Measurements from ENCODE around the gene IL31RA.
"Not testable (repeated sequence)": the region's sequence is repeated elsewhere in the genome, so short reads cannot be mapped to it uniquely, and the experiment has no call there.

The IL31RA gene
- 0 to 6.1 (median 0.14) reads per million in 17 experiments for total RNA-seq

GRCh38 chr5:55850839-55851674, at the start of gene IL31RA:
TSS of gene IL31RA (plus strand) at chr5:55851357. CDS start at chr5:55851571, 214 bp downstream.
- peak in 2 of 4 experiments; percentile 48 to 49 for DNase-seq

GRCh38 chr5:55808814-55809213, 42.3 kb upstream of the IL31RA start:
- DNase-seq: not testable (repeated sequence)

- not testable (repeated sequence) for DNase-seq
These were observed 35.2 kb upstream of the IL31RA start for GRCh38 chr5:55815939-55816338.

DNA sequence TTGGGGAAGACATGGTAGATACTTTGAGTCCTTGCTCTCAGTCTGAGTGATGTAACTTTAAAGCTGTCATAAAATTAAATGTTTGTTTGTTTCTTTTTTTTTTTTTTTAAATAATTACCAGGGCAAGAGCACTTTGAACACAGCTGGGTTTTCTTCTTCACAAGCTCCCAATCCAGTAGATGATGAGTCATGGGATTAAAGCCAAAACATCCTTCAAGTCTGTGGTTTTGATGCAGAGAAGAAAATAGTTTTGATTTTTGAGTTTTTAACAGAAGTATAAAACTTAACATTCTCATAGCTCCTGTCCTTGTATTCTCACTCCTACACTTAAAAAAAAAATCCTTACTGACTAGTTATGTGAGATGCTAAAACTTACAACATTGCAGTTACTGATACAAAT, 34.8 kb upstream of the IL31RA start:
- no peak for DNase-seq

- DNase-seq: no peak
These were observed 34.1 kb upstream of the IL31RA start for GRCh38 chr5:55817030-55817429.

GRCh38 chr5:55820488-55820887, 30.7 kb upstream of the IL31RA start:
- no peak for DNase-seq

DNA sequence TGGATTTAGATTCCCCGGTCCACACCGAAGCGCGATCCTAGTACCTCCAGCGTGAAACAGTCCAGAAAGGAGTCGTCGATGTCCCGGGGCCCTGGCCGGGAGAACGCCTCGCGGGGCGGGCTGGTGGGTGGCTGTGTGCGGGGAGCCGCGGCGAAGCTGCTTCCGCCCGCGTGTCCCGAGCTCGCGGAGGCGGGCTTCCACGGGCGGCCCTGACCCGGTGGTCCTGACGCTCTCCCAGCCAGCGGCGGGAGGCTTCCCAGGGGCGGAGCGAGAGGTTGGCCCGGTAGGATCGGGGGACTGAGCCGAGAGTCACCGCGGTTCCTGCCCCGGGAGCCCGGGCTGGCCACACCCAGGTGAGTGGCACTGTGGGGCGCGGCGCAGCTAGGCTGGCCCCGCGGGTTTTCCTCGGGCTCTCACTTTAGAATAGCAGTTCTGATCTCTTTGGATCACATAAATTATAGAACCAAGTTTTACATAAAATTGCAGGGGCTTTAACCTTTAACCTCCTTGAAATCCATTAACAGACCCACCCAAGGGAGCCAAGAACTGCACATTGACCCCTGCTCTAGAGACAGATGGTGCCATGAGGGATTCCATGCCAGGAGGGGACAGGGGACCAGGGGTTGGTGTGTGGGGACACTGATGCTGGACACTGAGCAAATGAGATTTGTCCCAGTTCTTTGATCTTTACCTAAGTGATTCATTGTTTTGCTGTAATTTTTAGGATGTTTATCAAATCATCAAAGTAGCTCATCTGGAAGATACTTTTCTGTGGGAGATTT, 29.2 kb upstream of the IL31RA start:
- peak in 3 of 4 experiments; percentile 2 to 35 (median 26) for DNase-seq

DNA sequence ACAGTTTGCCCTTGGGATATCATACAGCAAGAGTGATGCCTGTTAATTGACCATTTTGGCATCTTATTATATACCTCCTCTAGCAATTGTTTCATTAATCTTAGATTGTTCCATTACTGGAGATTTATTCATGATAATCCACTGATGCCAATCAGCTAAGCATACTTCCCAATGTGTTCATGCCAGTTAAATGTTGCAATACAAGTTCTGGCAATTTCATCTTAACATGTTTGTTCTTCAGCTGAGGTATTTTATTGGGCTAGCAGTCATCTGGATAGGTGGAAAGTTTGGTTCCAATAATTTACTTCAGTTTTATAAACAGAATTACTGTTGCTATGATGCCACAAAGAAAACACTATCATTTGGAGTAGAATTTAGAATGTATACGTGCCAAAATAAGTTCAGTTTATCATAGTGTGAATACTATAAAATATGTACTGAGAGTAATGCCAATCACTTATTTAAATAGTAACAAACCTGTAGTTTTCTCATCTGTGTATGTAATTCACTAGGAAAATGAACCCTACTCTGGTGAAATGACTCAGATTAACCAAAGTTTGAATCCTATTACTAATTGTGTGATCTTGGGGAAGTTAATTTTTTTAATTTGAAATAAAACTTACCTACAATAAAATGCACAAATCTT, 27.9 kb upstream of the IL31RA start:
- DNase-seq: no peak

DNA sequence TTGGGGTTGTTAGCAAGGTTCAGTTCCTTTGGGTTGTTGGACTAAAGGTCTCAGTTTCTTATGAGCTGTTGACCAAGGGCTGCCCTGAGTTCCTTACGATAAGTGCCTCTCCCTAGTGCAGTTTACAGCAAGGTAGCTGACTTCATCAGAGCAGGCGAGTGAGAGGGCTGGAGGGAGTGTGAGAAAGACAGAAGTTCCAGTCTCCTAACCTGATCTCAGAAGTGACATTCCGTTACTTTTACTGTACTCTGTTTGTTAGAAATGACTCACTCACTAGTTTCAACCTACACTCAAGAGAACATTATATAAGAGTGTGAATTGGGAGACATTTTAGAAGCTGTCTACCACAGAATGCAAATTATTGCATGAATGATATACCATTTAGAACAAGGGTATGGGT, 21.2 kb upstream of the IL31RA start:
- DNase-seq: no peak

- DNase-seq: no peak
These were observed 18.7 kb upstream of the IL31RA start for GRCh38 chr5:55832446-55832845.

DNA sequence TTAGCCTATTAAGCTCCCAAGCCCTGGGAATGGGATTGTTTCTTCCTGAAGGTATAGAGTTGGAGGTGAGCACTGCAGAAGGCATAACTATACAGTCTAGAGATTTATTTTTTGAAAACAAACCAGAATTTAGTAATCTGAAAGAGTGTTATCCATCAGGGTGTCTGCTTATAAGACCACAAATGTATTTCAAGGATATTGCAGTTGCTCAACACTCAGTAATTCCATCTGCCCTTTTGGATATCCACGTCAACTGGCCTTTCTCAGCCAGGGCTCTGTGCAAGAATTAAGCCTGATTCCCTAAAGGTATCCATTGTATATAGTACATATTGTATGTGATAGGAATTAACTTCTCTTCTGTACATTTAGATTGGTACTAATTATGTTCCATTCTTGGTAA, 15.0 kb upstream of the IL31RA start:
- no peak for DNase-seq

- no peak for DNase-seq
These were observed 9.2 kb upstream of the IL31RA start for GRCh38 chr5:55841976-55842375.

GRCh38 chr5:55847837-55848236, 3.3 kb upstream of the IL31RA start:
- DNase-seq: no peak

- DNase-seq: no peak
These were observed 2.4 kb upstream of the IL31RA start for GRCh38 chr5:55848783-55849182.

DNA sequence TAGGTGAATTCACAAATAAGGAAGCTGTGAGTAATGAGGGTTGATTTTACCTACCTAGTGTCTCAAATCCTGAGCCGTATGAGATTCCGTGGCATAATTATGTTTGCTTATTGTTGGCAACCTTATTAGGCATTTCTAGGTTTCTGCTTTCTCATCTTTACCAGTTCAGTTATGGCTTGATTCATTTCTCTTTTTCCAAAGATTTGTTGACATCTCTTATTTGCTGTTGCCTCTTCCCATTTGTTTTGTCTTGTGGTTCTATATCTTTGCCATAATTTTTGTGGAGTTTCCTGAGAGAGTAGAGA, 470 bp downstream of the IL31RA start:
- DNase-seq: no peak

DNA sequence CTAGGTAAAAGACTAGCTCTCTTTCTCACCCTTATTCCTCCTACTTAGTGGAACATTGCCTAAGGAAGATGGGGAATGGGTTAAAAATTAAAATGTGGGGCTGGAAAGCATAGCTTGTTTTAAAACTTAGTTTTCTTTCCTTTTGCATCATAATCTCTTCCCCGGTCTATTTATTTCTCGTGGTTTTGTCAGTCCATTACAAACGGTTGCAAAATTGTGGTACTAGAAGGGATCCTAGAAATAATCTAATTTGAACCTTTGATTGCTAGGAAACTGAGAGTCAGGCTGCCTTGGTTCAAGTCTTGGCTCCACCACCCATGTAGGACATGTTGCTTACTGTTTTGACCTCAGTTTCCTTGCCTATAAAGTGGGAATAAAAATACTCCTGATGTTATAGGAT, 1.3 kb downstream of the IL31RA start:
- DNase-seq: no peak

DNA sequence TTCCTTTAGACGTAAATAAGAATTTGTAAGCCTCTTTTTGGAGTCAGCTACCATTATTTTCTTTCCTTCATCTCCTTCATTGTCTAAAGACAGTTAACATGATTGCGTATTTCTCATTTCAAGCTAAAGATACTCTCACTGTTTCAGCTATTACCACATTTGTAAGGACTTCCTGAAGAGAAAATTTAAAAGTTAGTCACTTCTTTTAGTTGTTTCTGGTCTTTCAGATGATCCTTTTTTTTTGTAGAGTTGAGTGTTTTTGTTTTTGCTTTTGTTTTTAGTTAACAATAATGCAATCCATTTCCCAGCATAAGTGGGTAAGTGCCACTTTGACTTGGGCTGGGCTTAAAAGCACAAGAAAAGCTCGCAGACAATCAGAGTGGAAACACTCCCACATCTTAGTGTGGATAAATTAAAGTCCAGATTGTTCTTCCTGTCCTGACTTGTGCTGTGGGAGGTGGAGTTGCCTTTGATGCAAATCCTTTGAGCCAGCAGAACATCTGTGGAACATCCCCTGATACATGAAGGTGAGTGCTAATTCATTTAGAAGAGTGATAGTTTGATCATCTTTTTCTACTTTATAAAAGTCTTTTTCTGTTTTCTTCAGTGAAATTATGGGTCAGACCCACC, 2.0 kb downstream of the IL31RA start:
- DNase-seq: peak in 3 of 4 experiments; percentile 18 to 52 (median 41)

GRCh38 chr5:55853818-55854217, 2.7 kb downstream of the IL31RA start:
- no peak for DNase-seq

DNA sequence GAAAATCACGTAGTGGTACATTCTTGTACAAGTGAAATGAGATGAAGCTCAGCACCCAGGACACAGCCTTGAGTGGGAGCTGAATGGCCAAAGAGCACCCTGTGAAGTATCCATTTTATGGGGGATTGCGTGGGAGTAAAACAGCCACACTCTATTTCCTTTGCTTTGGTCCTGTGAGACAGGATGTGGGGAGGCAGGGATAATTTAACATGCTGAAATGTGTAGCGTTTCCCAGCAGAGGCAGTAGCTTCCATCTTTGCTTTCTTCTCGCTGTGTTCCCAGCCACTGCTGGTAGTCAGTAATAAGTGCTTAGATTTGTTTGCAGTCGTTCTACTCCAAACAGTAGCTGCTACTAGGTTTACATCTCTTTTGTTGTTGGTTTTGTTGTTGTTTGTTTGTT, 4.4 kb downstream of the IL31RA start:
- peak in 3 of 4 experiments; percentile 19 to 28 (median 22) for DNase-seq

- peak; percentile 51 to 81 (median 73) for DNase-seq
These were observed 5.5 kb downstream of the IL31RA start for GRCh38 chr5:55856516-55857246.

DNA sequence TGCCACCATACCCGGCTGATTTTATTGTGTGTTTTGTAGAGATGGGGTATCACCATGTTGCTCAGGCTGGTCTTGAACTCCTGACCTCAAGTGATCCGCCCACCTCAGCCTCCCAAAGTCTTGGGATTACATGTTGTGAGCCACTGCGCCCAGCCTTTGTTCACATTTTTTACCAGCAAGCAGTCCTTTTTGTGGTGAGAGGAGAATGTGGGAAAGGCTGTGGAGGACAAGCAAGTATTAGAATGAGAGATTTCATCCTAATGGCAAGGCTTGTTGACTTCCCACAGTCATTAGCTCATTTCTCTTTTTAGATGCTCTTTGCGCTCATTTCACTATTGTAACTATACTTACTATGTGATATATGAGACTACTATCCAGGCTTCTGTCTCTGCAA, 6.1 kb downstream of the IL31RA start:
- DNase-seq: peak in 2 of 4 experiments; percentile 35 to 41

DNA sequence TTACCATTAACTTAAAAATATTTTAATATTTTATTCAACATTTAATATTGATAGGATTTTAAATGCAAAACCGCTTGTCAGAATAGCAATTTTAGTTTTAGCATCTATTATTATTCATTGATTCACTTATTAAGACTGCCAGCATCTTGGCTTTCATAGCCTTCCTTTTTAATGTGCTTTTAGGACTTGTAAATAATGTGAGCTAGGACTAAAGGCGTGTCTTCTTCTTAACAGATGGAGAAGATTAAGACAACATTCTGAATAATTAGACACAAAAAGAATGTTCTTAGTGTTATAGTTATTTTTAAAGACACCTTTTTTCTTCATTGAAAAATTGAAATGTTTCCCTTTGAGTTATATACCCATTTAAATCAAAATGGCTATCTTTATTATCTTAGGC, 6.9 kb downstream of the IL31RA start:
- DNase-seq: no peak

Measured in suppressor macrophage (primary cell).